HG03060 (cell line): ENCODE measurements around the gene SOX10.

ENCODE experiments used
- ATAC-seq: cut with Tn5 transposase; IDR thresholded peaks from one replicate; pipeline ENCODE4 v1.9.1; 2021; ENCODE audit warnings: low read depth, moderate number of reproducible peaks; ENCODE audit not compliant: unreplicated experiment

The SOX10 gene

DNA sequence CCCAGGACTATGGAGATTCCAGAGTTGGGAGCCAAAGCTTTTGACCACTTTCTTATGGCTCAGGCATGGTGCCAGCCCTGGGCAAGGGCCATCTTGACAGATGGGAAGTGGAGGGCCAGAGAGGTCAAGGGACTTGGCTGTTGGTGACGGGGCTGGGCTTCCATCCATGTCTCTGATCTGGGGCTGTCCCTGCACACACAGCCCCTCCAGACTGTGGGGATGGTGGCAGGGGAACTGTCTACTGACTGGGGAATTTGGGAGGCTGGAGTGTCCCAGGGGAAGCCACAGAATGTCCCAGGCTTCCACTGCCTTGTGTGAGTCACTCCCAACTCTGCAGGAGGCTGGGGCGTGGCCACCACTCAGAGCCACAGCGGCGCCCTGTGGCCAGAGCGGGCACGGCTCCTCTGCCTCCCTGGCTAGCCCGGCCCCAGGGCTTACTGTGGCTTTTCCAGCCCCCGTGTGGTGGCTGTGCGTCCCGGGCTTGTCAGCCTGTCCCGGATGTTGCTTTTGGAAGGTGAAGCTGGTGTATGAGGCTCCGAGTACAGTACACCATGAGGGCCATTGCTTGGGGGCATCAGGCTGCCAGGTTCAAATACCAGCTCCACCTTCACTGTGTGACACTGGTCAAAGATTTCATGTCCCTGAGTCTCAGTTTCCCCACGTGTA is 50.5 kb downstream of the SOX10 start:
- ATAC-seq: no peak

DNA sequence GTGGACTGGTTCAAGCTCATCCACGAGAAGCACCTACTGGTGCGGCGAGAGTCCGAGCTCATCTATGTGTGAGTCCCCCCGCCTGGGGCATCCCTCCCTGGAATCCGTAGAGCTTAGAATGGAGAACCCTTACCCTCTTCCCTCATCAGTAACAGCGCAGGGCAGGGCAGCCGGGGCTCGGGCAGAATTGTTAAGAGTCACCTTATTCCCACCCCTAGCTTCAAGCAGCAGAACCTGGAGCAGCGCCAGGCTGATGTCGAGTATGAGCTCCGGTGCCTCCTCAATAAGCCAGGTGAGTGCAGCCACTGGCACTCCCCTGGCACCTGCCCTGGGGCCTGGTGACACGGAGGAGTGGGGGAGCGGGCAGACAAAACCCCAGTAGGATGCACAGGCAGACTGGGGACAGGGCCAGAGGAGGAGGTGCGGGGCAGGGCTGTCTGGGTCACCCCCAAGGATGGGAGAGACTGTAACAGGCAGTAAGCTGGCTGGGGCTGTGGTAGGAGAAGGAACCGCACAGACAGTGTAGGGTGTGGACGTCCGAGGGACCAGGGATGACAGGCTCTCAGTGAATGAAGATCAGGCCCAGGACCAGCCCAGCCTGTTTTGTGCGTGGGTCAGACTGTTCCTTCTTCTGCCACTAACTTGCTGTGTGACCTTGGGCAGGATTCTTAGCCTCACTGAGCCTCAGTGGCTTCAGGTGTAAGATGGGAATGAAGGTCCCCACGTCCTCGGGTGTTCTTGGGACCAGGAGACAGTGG is 51.4 kb downstream of the SOX10 start:
- no peak for ATAC-seq

DNA sequence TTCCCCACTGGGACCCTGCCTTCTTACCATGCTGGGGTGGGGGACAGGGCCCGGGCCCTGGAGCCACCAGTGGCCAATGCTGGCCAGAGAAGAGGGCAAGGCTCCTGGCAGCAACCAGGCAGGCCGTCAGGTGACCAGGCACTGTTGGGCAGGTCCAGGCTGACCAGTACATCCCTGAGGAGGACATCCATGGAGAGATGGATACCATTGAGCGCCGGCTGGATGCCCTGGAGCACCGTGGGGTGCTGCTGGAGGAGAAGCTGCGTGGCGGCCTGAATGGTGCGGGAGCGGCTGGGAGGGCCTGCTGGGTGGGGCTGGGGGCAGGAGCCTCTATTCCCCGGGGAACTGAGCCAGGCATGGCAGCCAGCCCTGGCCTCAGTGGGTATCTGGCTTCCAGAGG is 52.0 kb downstream of the SOX10 start:
- no peak for ATAC-seq

DNA sequence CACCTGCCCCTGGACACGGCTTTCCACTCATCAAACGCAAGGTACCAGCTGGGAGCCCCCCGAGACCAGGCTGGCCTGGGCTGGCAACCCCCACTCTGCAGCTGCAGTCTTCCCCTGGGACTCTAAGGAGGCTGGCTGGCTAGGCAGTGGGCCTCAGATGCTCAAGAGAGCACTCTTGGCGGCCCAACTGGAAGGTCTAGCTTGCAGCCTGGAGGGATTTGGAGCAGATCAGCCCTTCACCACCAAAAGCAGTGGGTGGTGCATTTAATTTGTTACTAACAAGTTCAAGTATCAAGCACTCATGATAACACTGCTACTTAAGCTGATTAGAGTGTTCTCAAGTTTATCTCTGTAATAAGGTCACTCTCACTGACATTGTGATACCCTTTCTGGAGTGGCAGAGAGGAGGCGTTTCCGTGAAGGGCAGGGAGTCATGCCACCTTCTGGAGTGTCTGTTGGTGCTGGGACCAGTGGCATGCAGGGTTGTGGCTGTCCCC is 52.4 kb downstream of the SOX10 start:
- ATAC-seq: no peak

DNA sequence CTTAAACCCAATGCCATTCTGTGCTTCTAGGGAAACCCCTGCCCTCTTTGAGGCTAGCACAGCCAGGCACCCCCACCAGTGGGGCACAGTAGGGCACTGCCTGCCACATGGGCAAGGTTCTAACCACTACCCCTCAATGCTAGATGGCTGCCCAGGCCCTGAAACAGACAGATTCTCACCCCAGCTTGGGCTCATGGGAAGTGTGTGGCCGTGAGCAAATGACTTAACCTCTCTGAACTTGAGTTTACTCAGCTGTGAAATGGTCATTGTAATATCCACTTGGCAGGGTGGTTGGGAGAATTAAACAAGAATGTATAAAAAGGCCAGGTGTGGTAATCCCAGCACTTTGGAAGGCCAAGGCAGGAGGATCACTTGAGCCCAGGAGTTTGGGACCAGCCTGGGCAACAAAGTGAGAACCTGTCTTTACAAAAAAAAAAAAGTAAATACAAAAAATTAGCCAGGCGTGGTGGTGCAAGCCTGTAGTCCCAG is 53.4 kb downstream of the SOX10 start:
- ATAC-seq: no peak

DNA sequence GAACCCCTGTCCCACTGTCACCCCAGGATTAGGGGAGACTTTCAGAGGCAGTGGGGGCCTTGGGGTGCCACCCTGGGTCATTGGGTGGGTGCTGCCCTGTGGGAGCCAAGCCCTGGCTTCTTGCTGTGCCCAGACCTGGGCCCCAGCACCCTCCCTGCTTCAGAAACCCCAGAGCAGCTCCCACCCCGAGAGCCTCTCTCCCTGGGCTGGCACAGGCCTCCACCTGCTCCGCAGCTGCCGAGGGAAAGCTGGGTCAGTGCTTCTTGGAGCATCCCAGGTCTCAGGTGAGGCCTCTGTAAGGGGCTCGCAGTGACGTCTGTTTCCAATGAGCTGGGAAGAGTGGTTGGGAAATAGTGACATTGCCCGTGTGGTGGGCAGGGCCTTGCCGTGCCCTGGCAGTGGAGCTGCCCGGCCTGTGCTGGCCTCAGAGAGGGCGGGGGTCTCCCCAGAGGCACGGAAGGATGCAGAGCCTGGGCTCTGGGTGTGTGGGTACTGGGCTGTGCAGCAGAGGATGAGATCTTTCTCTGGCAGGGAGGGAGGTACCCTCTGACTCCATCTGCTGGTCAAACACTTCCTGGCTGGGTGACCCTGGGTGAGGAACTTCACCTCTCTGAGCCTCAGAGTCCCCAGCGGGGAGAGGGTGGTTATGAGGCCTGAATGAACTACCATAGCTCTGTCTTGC is 53.9 kb downstream of the SOX10 start:
- no peak for ATAC-seq

DNA sequence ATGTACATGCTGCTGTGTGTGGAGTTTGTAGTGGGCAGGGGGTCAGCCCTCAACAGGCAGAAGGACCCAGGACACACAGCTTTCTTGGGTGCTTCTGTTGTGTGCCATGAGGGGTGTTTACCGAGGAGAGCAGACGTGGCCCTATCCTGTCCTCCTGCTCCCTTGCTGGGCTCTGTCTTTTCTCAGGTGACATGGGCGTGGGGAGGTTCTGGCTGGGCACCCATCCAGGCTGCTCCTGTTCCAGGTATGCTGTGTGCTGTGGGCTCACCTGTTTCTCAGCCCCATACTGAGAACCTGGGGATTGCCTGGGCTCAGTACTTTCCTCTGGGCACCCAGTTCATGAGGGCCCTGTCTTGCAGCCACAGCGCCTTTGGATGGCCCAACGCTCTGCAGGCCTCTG is 55.0 kb downstream of the SOX10 start:
- ATAC-seq: no peak

DNA sequence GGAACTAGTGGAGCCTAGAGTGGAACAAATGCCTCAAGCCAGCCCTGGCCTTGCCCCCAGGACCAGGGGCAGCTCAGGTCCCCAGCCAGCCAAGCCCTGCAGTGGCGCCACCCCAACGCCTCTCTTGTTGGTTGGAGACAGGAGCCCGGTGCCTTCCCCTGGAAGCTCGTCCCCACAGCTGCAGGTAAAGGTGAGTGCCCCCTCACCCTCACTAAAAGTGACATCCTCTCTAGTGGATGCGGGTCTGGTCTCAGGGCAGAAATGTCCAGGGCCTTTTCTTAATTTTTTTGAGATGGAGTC is 56.8 kb downstream of the SOX10 start:
- ATAC-seq: no peak

DNA sequence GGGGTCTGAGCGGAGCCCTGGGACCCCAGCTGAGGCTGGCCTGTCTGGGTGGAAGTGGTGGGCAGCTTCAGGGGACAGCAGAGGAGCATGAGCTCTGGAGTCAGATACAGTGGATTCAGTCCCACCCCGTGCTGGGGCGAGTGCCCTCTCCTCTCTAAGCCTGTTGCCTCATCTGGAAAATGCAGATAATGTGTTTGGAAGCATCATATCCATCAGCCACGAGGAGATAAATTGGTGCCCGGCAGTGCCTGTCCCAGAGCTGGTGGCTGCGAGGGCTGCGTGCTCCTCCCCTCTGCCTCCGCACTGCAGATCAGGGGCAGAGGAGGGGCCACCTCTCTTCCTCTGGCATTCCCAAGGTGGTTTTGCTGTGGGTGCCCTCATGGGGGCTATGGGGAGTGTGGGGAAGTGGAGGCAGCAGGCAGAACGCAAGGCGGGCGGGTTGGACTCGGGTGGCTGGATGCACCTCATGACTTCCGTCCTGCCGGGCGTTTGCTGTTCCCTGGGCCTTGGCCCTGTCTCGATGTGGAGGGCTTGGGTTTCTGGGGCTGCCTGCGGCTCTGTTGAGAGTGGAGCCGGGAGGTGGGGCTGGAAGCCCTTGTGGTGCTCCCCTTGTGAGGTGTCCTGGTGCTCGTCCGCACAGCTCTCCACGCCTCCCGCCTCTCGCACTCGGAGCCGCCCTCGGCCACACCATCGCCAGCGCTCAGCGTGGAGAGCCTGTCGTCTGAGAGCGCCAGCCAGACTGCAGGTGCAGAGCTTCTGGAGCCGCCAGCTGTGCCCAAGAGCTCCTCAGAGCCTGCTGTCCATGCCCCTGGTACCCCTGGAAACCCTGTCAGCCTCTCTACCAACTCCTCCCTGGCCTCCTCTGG is 57.4 kb downstream of the SOX10 start:
- ATAC-seq: no peak

DNA sequence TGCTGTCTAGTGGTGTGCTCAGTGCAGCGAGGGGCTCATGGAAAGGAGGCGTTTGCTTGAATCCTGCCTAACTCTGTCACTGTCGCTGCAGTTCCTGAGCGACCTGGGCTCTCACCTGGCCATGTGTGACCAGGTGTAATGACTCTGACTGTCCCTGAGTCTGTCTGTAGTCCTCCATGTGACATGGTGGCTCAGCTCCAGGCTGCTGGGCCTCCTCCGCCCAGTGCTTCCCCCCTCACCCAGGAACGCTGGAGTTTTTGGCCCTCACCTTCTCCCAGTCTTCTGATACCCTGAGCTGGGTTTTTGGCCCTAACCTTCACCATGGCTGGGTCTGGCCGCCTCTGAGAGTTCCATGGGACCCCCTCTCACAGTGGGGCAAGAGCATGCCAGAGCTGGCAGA is 58.0 kb downstream of the SOX10 start:
- ATAC-seq: no peak

DNA sequence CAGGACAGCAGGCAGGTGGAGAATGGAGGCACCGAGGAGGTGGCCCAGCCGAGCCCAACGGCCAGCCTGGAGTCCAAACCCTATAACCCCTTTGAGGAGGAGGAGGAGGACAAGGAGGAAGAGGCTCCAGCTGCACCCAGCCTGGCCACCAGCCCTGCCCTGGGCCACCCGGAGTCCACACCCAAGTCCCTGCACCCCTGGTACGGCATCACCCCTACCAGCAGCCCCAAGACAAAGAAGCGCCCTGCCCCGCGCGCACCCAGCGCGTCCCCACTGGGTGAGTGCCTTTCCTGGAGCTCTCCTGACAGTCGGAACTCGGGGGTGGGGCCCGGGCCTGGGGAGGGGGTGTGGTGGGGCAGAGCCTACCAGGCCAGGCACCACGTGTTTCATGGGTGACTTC is 58.6 kb downstream of the SOX10 start:
- ATAC-seq: no peak

DNA sequence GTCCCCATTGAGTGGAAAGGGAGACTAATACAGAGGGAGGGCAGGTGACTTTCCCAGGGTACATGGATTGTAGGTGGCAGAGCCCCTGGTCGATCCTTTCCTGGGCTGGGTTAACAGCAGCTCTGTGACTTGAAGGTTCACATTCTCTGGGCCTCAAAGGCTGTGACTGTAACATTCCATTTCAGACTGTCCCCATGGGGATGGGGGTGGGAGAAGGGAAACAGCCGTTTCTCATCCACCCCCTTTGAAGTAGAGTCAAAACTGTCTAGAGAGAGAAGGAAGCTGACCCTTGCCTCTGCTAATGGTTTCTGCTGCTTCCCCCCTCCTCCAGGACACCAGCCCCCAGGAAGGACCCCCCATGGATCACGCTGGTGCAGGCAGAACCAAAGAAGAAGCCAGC is 59.0 kb downstream of the SOX10 start:
- no peak for ATAC-seq

DNA sequence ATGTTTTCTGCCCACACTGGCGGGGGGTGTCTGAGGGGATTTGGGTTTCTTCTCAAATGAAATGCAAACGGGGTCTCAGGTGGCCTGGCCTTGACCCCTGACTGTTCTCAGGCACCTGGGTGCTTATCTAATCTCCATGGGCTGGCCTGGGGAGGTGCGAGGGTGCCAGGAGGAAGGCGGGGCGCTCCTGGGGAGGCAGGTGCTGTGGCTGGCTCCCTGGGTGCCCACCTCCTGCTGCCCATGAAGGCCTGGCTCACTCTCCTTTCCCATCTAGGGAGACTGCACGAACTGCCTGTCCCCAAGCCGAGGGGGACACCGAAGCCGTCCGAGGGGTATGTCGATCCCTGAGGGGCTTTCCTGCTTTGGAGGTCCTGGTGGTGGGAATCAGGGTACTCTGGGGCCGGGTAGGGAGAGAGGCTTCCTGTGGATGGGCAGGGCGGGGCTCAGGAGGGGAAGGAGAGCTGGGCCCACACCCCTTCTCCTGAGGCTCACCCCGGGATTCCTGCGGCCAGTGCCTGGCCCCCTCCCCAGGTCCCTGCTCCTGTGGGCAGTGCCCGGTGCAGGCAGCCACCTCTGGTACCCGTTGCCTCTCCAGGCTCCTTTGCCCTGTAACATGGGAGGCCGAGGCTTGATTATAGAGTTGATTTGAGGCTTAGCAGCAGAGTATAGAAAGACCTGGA is 59.8 kb downstream of the SOX10 start:
- ATAC-seq: no peak

DNA sequence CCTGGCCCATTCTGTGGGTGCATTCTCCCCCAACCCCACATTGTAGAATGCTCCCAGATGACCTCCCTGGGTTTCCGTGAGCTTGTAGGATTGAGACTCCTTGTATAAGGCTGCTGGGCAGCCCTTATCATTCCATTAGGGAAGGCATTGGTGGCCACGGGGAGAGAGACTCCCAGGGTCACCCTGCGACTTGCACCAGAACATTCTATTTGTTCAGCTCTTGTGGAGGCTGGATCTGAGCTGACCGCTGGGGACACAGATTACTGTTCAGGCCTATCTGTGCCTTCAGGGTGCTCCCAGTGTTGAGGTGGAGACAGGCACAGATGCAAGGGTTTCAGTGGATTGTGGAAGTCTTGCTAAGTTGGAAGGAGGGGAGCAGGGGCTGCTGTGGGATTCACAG is 60.4 kb downstream of the SOX10 start:
- ATAC-seq: no peak
